Measurements from ENCODE around the gene CARMIL3.

CARMIL3 gene

DNA sequence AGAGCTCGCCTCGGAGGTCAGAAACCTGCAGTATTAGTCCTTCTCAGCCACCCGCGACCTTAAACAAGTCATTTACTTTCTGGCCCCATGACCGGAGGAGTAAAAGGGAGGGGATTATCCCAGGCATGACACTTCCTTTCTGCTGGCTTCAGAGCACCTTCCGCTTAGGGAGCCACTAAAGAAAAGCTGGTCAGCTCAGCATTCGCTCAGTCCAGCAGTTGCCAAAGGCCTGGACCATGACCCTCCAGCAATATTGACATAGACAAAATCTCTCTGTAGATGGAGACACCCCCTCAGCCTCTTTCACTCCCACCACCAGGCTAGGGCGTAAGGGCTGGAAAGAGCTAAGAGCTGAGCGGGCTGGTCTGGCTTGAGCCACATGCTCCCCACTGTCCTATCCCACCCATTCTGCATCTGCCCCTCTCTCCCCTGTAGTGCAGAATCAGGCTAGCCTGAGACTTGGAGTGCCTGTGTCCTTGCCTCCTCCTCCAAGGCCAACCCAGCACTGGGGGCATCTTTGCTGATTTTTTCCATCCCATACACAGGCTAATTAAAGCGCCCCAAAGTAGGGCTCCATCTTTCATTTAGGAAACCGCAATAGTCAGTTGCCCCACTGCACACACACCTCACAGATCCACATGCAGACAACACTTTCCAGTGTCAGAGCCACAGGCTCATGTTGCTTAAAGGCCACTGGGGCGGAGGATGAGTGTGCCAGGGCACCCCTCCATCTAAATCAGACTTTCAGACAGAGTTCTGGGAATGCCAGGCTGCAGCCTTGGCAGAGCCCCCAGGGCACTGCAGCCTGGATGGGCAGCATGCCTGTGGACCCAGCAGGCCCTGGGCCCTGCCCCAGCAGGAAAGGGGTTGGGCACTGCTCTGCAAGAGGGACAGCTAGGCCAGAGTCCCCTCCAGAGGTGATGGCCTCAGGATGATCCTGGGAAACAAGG lies 15.6 kb downstream of the CARMIL3 start:
- H3K4me2 ChIP-seq (ENCODE audit: low read length) = no peak overlapping the region
- H4K12ac ChIP-seq (ENCODE audit: low read depth, low read length) = no peak overlapping the region
- no peaks in the 10 kb centered on the region for H3K4me1 ChIP-seq (ENCODE audit: control insufficient read depth in 1 of 2, insufficient read depth in 2 of 2, low read length in 2 of 2)
- H3K36me3 ChIP-seq (ENCODE audit: control insufficient read depth in 1 of 2, insufficient read depth in 2 of 2, low read length in 2 of 2) = no peaks in the 10 kb centered on the region
- H3K79me1 ChIP-seq (ENCODE audit: low read length) = no peaks in the 10 kb centered on the region
- no peak overlapping the region for H2AFZ ChIP-seq (ENCODE audit: insufficient read depth, low read length, poor library complexity)
- H3K9ac ChIP-seq (ENCODE audit: low read length) = no peak overlapping the region
- peaks cover 2% of the 10 kb centered on the region for H3K9me3 ChIP-seq (ENCODE audit: insufficient read depth, low read depth, low read length)
- DNase-seq = no peak
- H3K14ac ChIP-seq (ENCODE audit: low read length) = no peak overlapping the region
- H2BK5ac ChIP-seq (ENCODE audit: low read depth, low read length, poor library complexity) = no peak overlapping the region
- H3K4me3 ChIP-seq (ENCODE audit: low read depth, low read length) = no peak overlapping the region
- no peak overlapping the region for H4K91ac ChIP-seq (ENCODE audit: low read depth, low read length)
- H3K18ac ChIP-seq (ENCODE audit: low read length) = no peak overlapping the region
- H3K4ac ChIP-seq (ENCODE audit: low read depth, low read length) = no peak overlapping the region
- H2AK5ac ChIP-seq (ENCODE audit: low read length) = no peak overlapping the region
- H2BK120ac ChIP-seq (ENCODE audit: insufficient read depth, low read length, poor library complexity) = no peak overlapping the region
- H3K27me3 ChIP-seq (ENCODE audit: insufficient read depth, low read length) = no peaks in the 10 kb centered on the region
- no peaks in the 10 kb centered on the region for H3K79me2 ChIP-seq (ENCODE audit: control insufficient read depth, insufficient read depth, low read length, poor library complexity)
- no peak overlapping the region for H3K27ac ChIP-seq (ENCODE audit: low read depth, low read length)
- no peak overlapping the region for H4K8ac ChIP-seq (ENCODE audit: low read depth, low read length)
- no peak overlapping the region for H3K23ac ChIP-seq (ENCODE audit: low read length)
- WGBS (ENCODE audit: extremely low coverage, insufficient coverage, insufficient read length) = no CpG with 5 or more reads among the region's 12 CpGs
- no peak overlapping the region for H2BK12ac ChIP-seq (ENCODE audit: low read length)

DNA sequence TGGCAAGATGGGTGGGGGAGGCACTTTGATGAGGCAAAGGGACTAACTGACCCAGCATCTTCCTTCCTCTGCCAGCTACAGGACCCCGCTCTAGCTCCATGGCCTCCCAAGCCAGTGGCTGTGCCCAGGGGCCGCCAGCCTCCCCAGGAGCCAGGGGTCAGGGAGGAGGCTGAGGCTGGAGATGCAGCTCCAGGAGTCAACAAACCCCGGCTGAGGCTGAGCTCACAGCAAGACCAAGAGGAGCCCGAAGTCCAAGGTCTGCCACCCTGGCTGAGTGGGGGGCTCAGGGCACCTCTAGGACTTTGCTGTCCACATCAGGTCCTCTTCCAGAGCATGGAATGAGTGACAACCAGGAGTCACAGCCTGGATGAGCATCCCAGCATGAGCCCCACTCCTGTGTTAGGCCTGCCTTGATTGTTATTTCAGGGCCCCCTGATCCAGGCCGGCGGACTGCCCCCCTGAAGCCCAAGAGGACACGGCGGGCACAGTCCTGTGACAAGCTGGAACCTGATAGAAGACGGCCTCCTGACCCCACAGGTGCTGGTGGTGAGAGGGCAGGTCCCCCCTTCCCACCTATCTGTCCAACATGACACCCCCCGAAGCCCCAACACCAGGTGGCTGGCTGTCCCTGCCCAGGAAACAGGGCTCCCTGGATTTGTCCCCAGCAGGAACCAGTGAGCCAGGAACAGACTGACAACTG lies 17.1 kb downstream of the CARMIL3 start:
- no peaks in the 10 kb centered on the region for H3K27me3 ChIP-seq (ENCODE audit: insufficient read depth, low read length)
- H2AK5ac ChIP-seq (ENCODE audit: low read length) = no peak overlapping the region
- no peak for DNase-seq
- no peak overlapping the region for H3K14ac ChIP-seq (ENCODE audit: low read length)
- no peak overlapping the region for H3K23ac ChIP-seq (ENCODE audit: low read length)
- H3K9me3 ChIP-seq (ENCODE audit: insufficient read depth, low read depth, low read length) = peaks cover 2% of the 10 kb centered on the region
- H3K4me2 ChIP-seq (ENCODE audit: low read length) = no peak overlapping the region
- no peak overlapping the region for H2AFZ ChIP-seq (ENCODE audit: insufficient read depth, low read length, poor library complexity)
- no peaks in the 10 kb centered on the region for H3K36me3 ChIP-seq (ENCODE audit: control insufficient read depth in 1 of 2, insufficient read depth in 2 of 2, low read length in 2 of 2)
- H2BK5ac ChIP-seq (ENCODE audit: low read depth, low read length, poor library complexity) = no peak overlapping the region
- H3K79me2 ChIP-seq (ENCODE audit: control insufficient read depth, insufficient read depth, low read length, poor library complexity) = no peaks in the 10 kb centered on the region
- no peak overlapping the region for H2BK12ac ChIP-seq (ENCODE audit: low read length)
- H2BK120ac ChIP-seq (ENCODE audit: insufficient read depth, low read length, poor library complexity) = no peak overlapping the region
- H3K4me3 ChIP-seq (ENCODE audit: low read depth, low read length) = no peak overlapping the region
- H3K79me1 ChIP-seq (ENCODE audit: low read length) = no peaks in the 10 kb centered on the region
- H3K18ac ChIP-seq (ENCODE audit: low read length) = no peak overlapping the region
- H4K12ac ChIP-seq (ENCODE audit: low read depth, low read length) = no peak overlapping the region
- H4K91ac ChIP-seq (ENCODE audit: low read depth, low read length) = no peak overlapping the region
- H3K4me1 ChIP-seq (ENCODE audit: control insufficient read depth in 1 of 2, insufficient read depth in 2 of 2, low read length in 2 of 2) = no peaks in the 10 kb centered on the region
- no peak overlapping the region for H3K4ac ChIP-seq (ENCODE audit: low read depth, low read length)
- WGBS (ENCODE audit: extremely low coverage, insufficient coverage, insufficient read length) = no CpG with 5 or more reads among the region's 10 CpGs
- H4K8ac ChIP-seq (ENCODE audit: low read depth, low read length) = no peak overlapping the region
- H3K9ac ChIP-seq (ENCODE audit: low read length) = no peak overlapping the region
- no peak overlapping the region for H3K27ac ChIP-seq (ENCODE audit: low read depth, low read length)

DNA sequence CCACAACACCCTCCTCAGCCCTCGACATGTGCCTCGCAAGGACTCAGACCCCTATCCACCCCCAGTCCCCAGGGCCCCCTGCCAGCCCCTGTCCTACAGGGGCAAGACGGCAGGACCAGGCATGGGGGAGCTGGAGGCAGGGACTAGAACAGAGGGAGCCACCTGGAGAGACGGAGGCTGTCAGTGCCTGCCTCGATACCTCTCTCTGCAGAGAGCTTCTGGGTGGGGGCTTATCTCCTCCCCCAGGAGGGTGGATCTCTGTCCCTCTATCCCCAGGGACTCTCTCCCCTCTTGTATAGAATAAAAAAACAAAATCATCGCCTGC lies 17.6 kb downstream of the CARMIL3 start:
- no peak overlapping the region for H3K27ac ChIP-seq (ENCODE audit: low read depth, low read length)
- no peaks in the 10 kb centered on the region for H3K4me1 ChIP-seq (ENCODE audit: control insufficient read depth in 1 of 2, insufficient read depth in 2 of 2, low read length in 2 of 2)
- no peak overlapping the region for H2BK5ac ChIP-seq (ENCODE audit: low read depth, low read length, poor library complexity)
- H2BK12ac ChIP-seq (ENCODE audit: low read length) = no peak overlapping the region
- H2AK5ac ChIP-seq (ENCODE audit: low read length) = no peak overlapping the region
- H3K9ac ChIP-seq (ENCODE audit: low read length) = no peak overlapping the region
- H3K4me3 ChIP-seq (ENCODE audit: low read depth, low read length) = no peak overlapping the region
- peaks cover 2% of the 10 kb centered on the region for H3K9me3 ChIP-seq (ENCODE audit: insufficient read depth, low read depth, low read length)
- H3K79me1 ChIP-seq (ENCODE audit: low read length) = no peaks in the 10 kb centered on the region
- H3K23ac ChIP-seq (ENCODE audit: low read length) = no peak overlapping the region
- no peaks in the 10 kb centered on the region for H3K27me3 ChIP-seq (ENCODE audit: insufficient read depth, low read length)
- no peaks in the 10 kb centered on the region for H3K79me2 ChIP-seq (ENCODE audit: control insufficient read depth, insufficient read depth, low read length, poor library complexity)
- no peak overlapping the region for H3K14ac ChIP-seq (ENCODE audit: low read length)
- H3K4me2 ChIP-seq (ENCODE audit: low read length) = no peak overlapping the region
- no peak overlapping the region for H3K4ac ChIP-seq (ENCODE audit: low read depth, low read length)
- DNase-seq = no peak
- no peak overlapping the region for H3K18ac ChIP-seq (ENCODE audit: low read length)
- WGBS (ENCODE audit: extremely low coverage, insufficient coverage, insufficient read length) = no CpG with 5 or more reads among the region's 6 CpGs
- no peak overlapping the region for H2BK120ac ChIP-seq (ENCODE audit: insufficient read depth, low read length, poor library complexity)
- H4K91ac ChIP-seq (ENCODE audit: low read depth, low read length) = no peak overlapping the region
- no peaks in the 10 kb centered on the region for H3K36me3 ChIP-seq (ENCODE audit: control insufficient read depth in 1 of 2, insufficient read depth in 2 of 2, low read length in 2 of 2)
- H4K8ac ChIP-seq (ENCODE audit: low read depth, low read length) = no peak overlapping the region
- no peak overlapping the region for H2AFZ ChIP-seq (ENCODE audit: insufficient read depth, low read length, poor library complexity)
- no peak overlapping the region for H4K12ac ChIP-seq (ENCODE audit: low read depth, low read length)

DNA sequence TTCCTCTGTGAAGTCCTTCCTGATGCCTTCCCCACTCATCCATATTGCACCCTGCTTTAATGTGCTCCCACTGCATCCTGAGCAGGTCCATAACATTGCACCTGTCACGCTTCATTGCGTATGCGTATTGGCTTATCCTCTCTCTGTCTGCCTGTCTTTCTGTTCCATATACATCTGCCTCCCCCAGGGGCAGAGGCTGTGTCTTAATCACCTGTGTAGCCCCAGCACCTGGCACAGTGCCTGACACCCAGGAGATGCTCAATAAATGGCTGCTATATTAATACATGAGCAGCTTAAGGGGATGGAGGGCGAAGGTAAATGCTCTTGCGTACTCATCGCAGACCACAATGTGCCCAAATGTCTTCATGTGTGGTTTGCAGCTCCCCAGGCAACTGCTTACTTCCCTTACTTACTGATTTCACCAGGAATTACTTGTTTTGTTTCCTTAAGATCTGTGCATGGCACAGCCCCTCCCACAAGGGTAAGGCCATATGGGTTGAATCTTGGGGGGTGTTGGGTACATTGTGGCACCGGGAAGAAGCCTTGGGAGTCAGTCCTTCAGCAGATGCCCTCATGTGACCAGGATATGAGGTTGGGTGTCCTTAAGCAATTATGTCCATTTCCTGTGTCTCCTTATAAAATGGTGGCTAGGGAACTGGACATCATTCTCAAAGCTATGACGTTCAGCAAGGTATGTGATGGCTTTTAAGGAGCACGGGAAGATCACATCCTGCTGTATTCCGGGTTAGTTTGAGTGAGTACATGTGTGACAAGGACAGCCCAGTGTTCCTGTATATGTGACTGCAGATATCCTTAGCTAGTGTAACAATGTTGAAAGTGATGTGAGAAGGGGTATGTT lies 18.7 kb downstream of the CARMIL3 start:
- no CpG with 5 or more reads among the region's 10 CpGs for WGBS (ENCODE audit: extremely low coverage, insufficient coverage, insufficient read length)
- H3K23ac ChIP-seq (ENCODE audit: low read length) = no peak overlapping the region
- H3K79me2 ChIP-seq (ENCODE audit: control insufficient read depth, insufficient read depth, low read length, poor library complexity) = no peaks in the 10 kb centered on the region
- no peak overlapping the region for H3K4me2 ChIP-seq (ENCODE audit: low read length)
- H3K14ac ChIP-seq (ENCODE audit: low read length) = no peak overlapping the region
- no peaks in the 10 kb centered on the region for H3K79me1 ChIP-seq (ENCODE audit: low read length)
- H3K9ac ChIP-seq (ENCODE audit: low read length) = no peak overlapping the region
- no peak overlapping the region for H2BK5ac ChIP-seq (ENCODE audit: low read depth, low read length, poor library complexity)
- H2AFZ ChIP-seq (ENCODE audit: insufficient read depth, low read length, poor library complexity) = no peak overlapping the region
- no peak for DNase-seq
- no peak overlapping the region for H3K4ac ChIP-seq (ENCODE audit: low read depth, low read length)
- H2BK120ac ChIP-seq (ENCODE audit: insufficient read depth, low read length, poor library complexity) = no peak overlapping the region
- no peak overlapping the region for H2AK5ac ChIP-seq (ENCODE audit: low read length)
- no peaks in the 10 kb centered on the region for H3K4me1 ChIP-seq (ENCODE audit: control insufficient read depth in 1 of 2, insufficient read depth in 2 of 2, low read length in 2 of 2)
- H3K36me3 ChIP-seq (ENCODE audit: control insufficient read depth in 1 of 2, insufficient read depth in 2 of 2, low read length in 2 of 2) = no peaks in the 10 kb centered on the region
- no peak overlapping the region for H2BK12ac ChIP-seq (ENCODE audit: low read length)
- no peak overlapping the region for H4K8ac ChIP-seq (ENCODE audit: low read depth, low read length)
- no peak overlapping the region for H4K91ac ChIP-seq (ENCODE audit: low read depth, low read length)
- peaks cover 2% of the 10 kb centered on the region for H3K9me3 ChIP-seq (ENCODE audit: insufficient read depth, low read depth, low read length)
- H3K18ac ChIP-seq (ENCODE audit: low read length) = no peak overlapping the region
- no peak overlapping the region for H3K27ac ChIP-seq (ENCODE audit: low read depth, low read length)
- no peak overlapping the region for H4K12ac ChIP-seq (ENCODE audit: low read depth, low read length)
- H3K4me3 ChIP-seq (ENCODE audit: low read depth, low read length) = no peak overlapping the region
- H3K27me3 ChIP-seq (ENCODE audit: insufficient read depth, low read length) = no peaks in the 10 kb centered on the region

Data from trophoblast cell (in vitro differentiated cells and primary cell).